Panc1 (cell line): Measurements from ENCODE around the gene SLC35F1. TPM values are rescaled to one million over a fixed set of nuclear protein-coding genes. Genes with fewer than 3 reads are reported as not detected.

Source experiments
- ATAC-seq: fragments of 200-7000 bp; cut with Tn5 transposase; 2 replicates; pipeline ENCODE4 v1.9.1; 2020; ENCODE audit warnings: mild to moderate bottlenecking, moderate library complexity
- BruUV-seq: library from RNA; stranded (reverse); fragments of 400-500 nt; replicated peaks from 2 replicates; lab custom pipeline; 2021; lab: Mats Ljungman, UMichigan
- CTCF ChIA-PET: fragments of 300-600 bp; sonication (Branson Sonifier 250); formaldehyde crosslinking; loops from one replicate; lab custom pipeline; 2022; ENCODE audit warnings: antibody characterized with exemption; lab: Charles Lee
- POLR2A ChIA-PET: fragments of 300-600 bp; sonication (Branson Sonifier 250); formaldehyde crosslinking; loops from one replicate; lab custom pipeline; 2022; ENCODE audit warnings: antibody characterized with exemption; lab: Charles Lee
- DNase-seq: peaks from one replicate; pipeline ENCODE4 v3.0.0-alpha.2; 2010; ENCODE audit warnings: low read depth, low spot score
- H3K27ac ChIP-seq: 2 replicates; pipeline ENCODE4 v1.5.1; 2011; ENCODE audit warnings: mild to moderate bottlenecking, low read length, inconsistent platforms
- H3K27me3 ChIP-seq: fragments of 200-500 bp; sonication (Bioruptor generic); 2 replicates; pipeline ENCODE4 v1.6.0; 2014; ENCODE audit warnings: low read length, inconsistent platforms; ENCODE audit not compliant: control insufficient read depth, insufficient read depth
- H3K36me3 ChIP-seq: fragments of 200-500 bp; sonication (Bioruptor generic); 2 replicates; pipeline ENCODE4 v1.5.1; 2014; ENCODE audit warnings: inconsistent platforms, mild to moderate bottlenecking, low read length, moderate library complexity; ENCODE audit not compliant: control insufficient read depth, insufficient read depth
- H3K4me1 ChIP-seq: 2 replicates; pipeline ENCODE4 v1.5.1; 2011; ENCODE audit warnings: inconsistent platforms, mild to moderate bottlenecking, low read length, moderate library complexity; ENCODE audit not compliant: control insufficient read depth, insufficient read depth
- H3K4me3 ChIP-seq, 2 experiments: 2 replicates each; pipeline ENCODE4 v1.5.1; 2011 to 2012; ENCODE audit warnings: low read depth in 2 of 2, low read length in 2 of 2, mild to moderate bottlenecking in 2 of 2, inconsistent platforms in 1 of 2, moderate library complexity in 1 of 2
- H3K9me3 ChIP-seq: fragments of 200-500 bp; sonication (Bioruptor generic); 2 replicates; pipeline ENCODE4 v1.5.1; 2014; ENCODE audit warnings: low read depth, mild to moderate bottlenecking, inconsistent platforms, low read length, moderate library complexity; ENCODE audit not compliant: control insufficient read depth, insufficient read depth
- POLR2AphosphoS5 ChIP-seq: IDR thresholded peaks from 2 replicates; pipeline ENCODE4 v1.6.1; 2012; ENCODE audit warnings: mild to moderate bottlenecking, low read depth, low read length, moderate library complexity
- REST ChIP-seq, 2 experiments: IDR thresholded peaks; 2 replicates each; pipeline ENCODE4 v1.6.1; 2011 to 2012; ENCODE audit warnings: low read depth in 2 of 2, control low read depth in 1 of 2, low read length in 1 of 2, mild to moderate bottlenecking in 1 of 2, moderate library complexity in 1 of 2; ENCODE audit not compliant: insufficient read depth in 1 of 2
- SIN3A ChIP-seq: IDR thresholded peaks from 2 replicates; pipeline ENCODE4 v1.6.1; 2012; ENCODE audit warnings: low read depth, mild to moderate bottlenecking, low read length, moderate library complexity, borderline replicate concordance; ENCODE audit not compliant: insufficient read depth
- TCF7L2 ChIP-seq: IDR thresholded peaks from 2 replicates; pipeline ENCODE4 v1.6.1; 2011; ENCODE audit warnings: mild to moderate bottlenecking, low read depth, low read length, inconsistent platforms
- in situ Hi-C: cut with HindIII; loops from 2 replicates; pipeline ENCODE4 v1.10.0; 2016; ENCODE audit warnings: low sequenced_read_pairs, low pct_unique_long_range_greater_than_20kb
- intact Hi-C: fragments of 100-400 bp; cut with micrococcal nuclease; formaldehyde crosslinking; loops from one replicate; pipeline ENCODE4 v1.10.0; 2022; ENCODE audit not compliant: unreplicated experiment
- total RNA-seq: library from RNA; stranded (reverse); gene quantifications from one replicate; pipeline ENCODE4 v1.2.1, GENCODE V29; 2021; ENCODE audit not compliant: unreplicated experiment

SLC35F1 gene
- total RNA-seq, 1 experiment from 2014 or later: not detected

- TF ChIP-seq POLR2AphosphoS5: no peak
- TF ChIP-seq REST (IDR thresholded peaks at IDR 0.05; ENCODE audit: insufficient read depth in 1 of 2, low read depth in 2 of 2, low read length in 1 of 2): no peak
- no peak for TF ChIP-seq TCF7L2
- no peak for TF ChIP-seq SIN3A
- ChIA-PET CTCF (no interaction called here), POLR2A (no interaction called here)
- intact Hi-C loops (no loop called here), in situ Hi-C loops (no loop called here)
- ATAC-seq (no peak), DNase-seq (no peak)
- Histone ChIP-seq H3K27me3 (no peaks in the 10 kb centered on the region), H3K4me1 (no peaks in the 10 kb centered on the region), H3K36me3 (no peaks in the 10 kb centered on the region), H3K4me3 (no peak overlapping the region), H3K9me3 (no peaks in the 10 kb centered on the region), H3K27ac (no peak overlapping the region)
- no TSS peak for BruUV-seq
These were observed 299.2 kb downstream of the SLC35F1 start for GRCh38 chr6:118206221-118206620.

- no TSS peak for BruUV-seq
- in situ Hi-C loops: no loop called here
- CTCF ChIA-PET: no interaction called here
- Histone ChIP-seq H3K36me3 (no peaks in the 10 kb centered on the region), H3K4me1 (no peaks in the 10 kb centered on the region), H3K4me3 (no peak overlapping the region), H3K9me3 (no peaks in the 10 kb centered on the region), H3K27ac (no peak overlapping the region), H3K27me3 (no peaks in the 10 kb centered on the region)
- DNase-seq: no peak
- TF ChIP-seq REST (IDR thresholded peaks at IDR 0.05; ENCODE audit: insufficient read depth in 1 of 2, low read depth in 2 of 2, low read length in 1 of 2): no peak
- TF ChIP-seq TCF7L2: no peak
- POLR2A ChIA-PET: no interaction called here
- ATAC-seq: no peak
- intact Hi-C loops: no loop called here
These were observed 300.9 kb downstream of the SLC35F1 start for GRCh38 chr6:118207947-118208346.
